GM23338 (cell line): ENCODE measurements around the gene FMN2. TPM values are rescaled to one million over a fixed set of nuclear protein-coding genes. Genes with fewer than 3 reads are reported as not detected.

Experiments
- ATAC-seq: fragments of 200-7000 bp; cut with Tn5 transposase; 3 replicates; pipeline ENCODE4 v1.9.1; 2020
- DNase-seq: peaks from one replicate; pipeline ENCODE4 v3.0.0-alpha.2; 2015; ENCODE audit warnings: low spot score
- H2AFZ ChIP-seq: fragments of 200-600 bp; sonication (generic); 2 replicates; pipeline ENCODE4 v1.8.0; 2016; ENCODE audit warnings: antibody characterized with exemption, mild to moderate bottlenecking, moderate library complexity
- H3F3A ChIP-seq: fragments of 200-600 bp; sonication (generic); replicated peaks from 2 replicates; pipeline ENCODE4 v1.8.0; 2017; ENCODE audit warnings: antibody characterized with exemption, mixed run types, low read depth
- H3K27ac ChIP-seq: fragments of 200-600 bp; sonication (generic); 2 replicates; pipeline ENCODE4 v1.6.1; 2016; ENCODE audit warnings: low read depth
- H3K27me3 ChIP-seq: fragments of 200-600 bp; sonication (generic); 2 replicates; pipeline ENCODE4 v1.8.0; 2016; ENCODE audit warnings: mild to moderate bottlenecking, mixed run types, moderate library complexity; ENCODE audit not compliant: insufficient read depth
- H3K36me3 ChIP-seq: fragments of 200-600 bp; sonication (generic); 2 replicates; pipeline ENCODE4 v1.8.0; 2016; ENCODE audit warnings: mild to moderate bottlenecking; ENCODE audit not compliant: insufficient read depth
- H3K4me1 ChIP-seq: fragments of 200-600 bp; sonication (generic); 2 replicates; pipeline ENCODE4 v1.8.0; 2016; ENCODE audit warnings: mild to moderate bottlenecking, moderate library complexity; ENCODE audit not compliant: insufficient read depth
- H3K4me2 ChIP-seq: fragments of 200-600 bp; sonication (generic); 2 replicates; pipeline ENCODE4 v1.7.1; 2017; ENCODE audit warnings: mixed run types
- H3K4me3 ChIP-seq: fragments of 200-600 bp; sonication (generic); 2 replicates; pipeline ENCODE4 v1.6.1; 2016; ENCODE audit warnings: mixed run types
- H3K79me2 ChIP-seq: fragments of 200-600 bp; sonication (generic); replicated peaks from 2 replicates; pipeline ENCODE4 v1.8.0; 2017; ENCODE audit warnings: mild to moderate bottlenecking; ENCODE audit not compliant: insufficient read depth
- H3K9me2 ChIP-seq: fragments of 200-600 bp; sonication (generic); 2 replicates; pipeline ENCODE4 v1.8.0; 2017; ENCODE audit not compliant: insufficient read depth
- H4K20me1 ChIP-seq: fragments of 200-600 bp; sonication (generic); replicated peaks from 2 replicates; pipeline ENCODE4 v1.8.0; 2017; ENCODE audit warnings: mild to moderate bottlenecking; ENCODE audit not compliant: insufficient read depth
- H3K27ac Mint-ChIP-seq: 2 replicates; pipeline ENCODE4 v1.8.0; 2020; ENCODE audit warnings: inconsistent platforms, mild to moderate bottlenecking, moderate library complexity, mixed read lengths
- H3K27me3 Mint-ChIP-seq: 3 replicates; pipeline ENCODE4 v1.8.0; 2022; ENCODE audit warnings: low read depth, mild to moderate bottlenecking, moderate library complexity, mixed read lengths, inconsistent platforms; ENCODE audit not compliant: insufficient read depth, poor library complexity
- H3K36me3 Mint-ChIP-seq: 3 replicates; pipeline ENCODE4 v1.8.0; 2021; ENCODE audit warnings: low read depth, mild to moderate bottlenecking, inconsistent platforms, moderate library complexity, mixed read lengths
- H3K4me1 Mint-ChIP-seq: 3 replicates; pipeline ENCODE4 v1.8.0; 2020; ENCODE audit warnings: mild to moderate bottlenecking, inconsistent platforms, mixed read lengths
- H3K4me3 Mint-ChIP-seq: 3 replicates; pipeline ENCODE4 v1.8.0; 2021; ENCODE audit warnings: moderate library complexity, mild to moderate bottlenecking, inconsistent platforms, mixed read lengths
- H3K9me3 Mint-ChIP-seq: 3 replicates; pipeline ENCODE4 v1.8.0; 2020; ENCODE audit warnings: moderate library complexity, mild to moderate bottlenecking, inconsistent platforms, mixed read lengths
- CREB1 ChIP-seq: fragments of 250-450 bp; sonication (Bioruptor Pico); IDR thresholded peaks from 2 replicates; pipeline ENCODE4 v1.5.0; 2020; ENCODE audit warnings: low read depth, mild to moderate bottlenecking, moderate library complexity
- CTCF ChIP-seq, 2 experiments: fragments of 200-600 bp in 1 of 2; sonication (generic) in 1 of 2; conservative IDR thresholded peaks; 2 replicates each; pipeline versions ENCODE4 v1.5.1 to v1.6.1; 2016 to 2017; ENCODE audit warnings: antibody characterized with exemption in 2 of 2, low read depth in 2 of 2, mild to moderate bottlenecking in 2 of 2, moderate library complexity in 1 of 2
- JUNB ChIP-seq: IDR thresholded peaks from one replicate; pipeline ENCODE4 v1.6.1; 2016; ENCODE audit warnings: antibody characterized with exemption; ENCODE audit not compliant: unreplicated experiment
- POLR2AphosphoS5 ChIP-seq: IDR thresholded peaks from 2 replicates; pipeline ENCODE4 v1.6.1; 2016; ENCODE audit warnings: antibody characterized with exemption, low read depth
- REST ChIP-seq: IDR thresholded peaks from one replicate; pipeline ENCODE4 v1.6.1; 2018; ENCODE audit warnings: antibody characterized with exemption; ENCODE audit not compliant: unreplicated experiment
- ZNF114 ChIP-seq: fragments of 250-450 bp; sonication (Bioruptor Pico); IDR thresholded peaks from 2 replicates; pipeline ENCODE4 v1.5.0; 2020; ENCODE audit warnings: mild to moderate bottlenecking, moderate library complexity
- ZNF331 ChIP-seq: fragments of 250-450 bp; sonication (Bioruptor Pico); IDR thresholded peaks from 2 replicates; pipeline ENCODE4 v1.5.0; 2020; ENCODE audit warnings: low read depth, mild to moderate bottlenecking, moderate library complexity
- polyA plus RNA-seq: library from polyadenylated mRNA; unstranded; fragments of >200 nt; fragmentation: Nextera tagmentation; extraction: Ambion mirVana; gene quantifications from 2 replicates; pipeline ENCODE4 v1.2.1, GENCODE V29; 2016
- total RNA-seq: library from RNA; depleted of rRNA; stranded (reverse); fragments of >200 nt; shearing (Covaris generic); gene quantifications from 2 replicates; pipeline ENCODE4 v1.2.3, GENCODE V29; 2014
- TF ChIP-seq, protein P1 (sequence below): IDR thresholded peaks from 2 replicates; pipeline ENCODE4 v1.6.1; 2016; ENCODE audit warnings: antibody characterized with exemption

The FMN2 gene
- total and polyA plus RNA-seq, 2 experiments from 2014 or later = 1.5 to 2.5 TPM

DNA sequence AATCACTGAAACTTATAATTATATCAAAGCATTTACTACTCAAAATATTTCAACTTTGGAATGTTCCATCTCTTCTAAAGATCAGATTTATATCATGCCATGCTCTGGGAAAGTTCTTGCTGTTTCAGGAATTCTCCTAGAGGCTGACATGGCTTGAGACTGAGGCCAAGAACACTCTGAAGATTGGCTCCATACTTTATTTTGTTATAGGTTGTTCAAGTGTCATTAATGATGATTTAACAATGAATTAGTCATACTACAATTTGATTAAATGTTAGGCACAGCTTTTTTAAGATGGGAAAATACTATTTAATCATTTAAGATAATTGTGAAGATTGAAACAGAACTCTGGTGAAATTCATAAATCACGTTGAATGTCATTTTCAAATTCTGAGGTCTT, 264.9 kb downstream of the FMN2 start:
- Mint-ChIP-seq H3K9me3 (no peaks in the 10 kb centered on the region), H3K4me1 (peaks cover 6% of the 10 kb centered on the region; the same call in 2 of the 3 replicates), H3K27me3 (no peaks in the 10 kb centered on the region), H3K36me3 (no peaks in the 10 kb centered on the region), H3K27ac (no peak overlapping the region), H3K4me3 (no peak overlapping the region)
- no peak overlapping the region for H3K4me3 ChIP-seq
- H3K4me1 ChIP-seq = no peaks in the 10 kb centered on the region
- ATAC-seq (no peak), DNase-seq (no peak)
- no peaks in the 10 kb centered on the region for H3K36me3 ChIP-seq
- H4K20me1 ChIP-seq = no peaks in the 10 kb centered on the region; the same call in 1 of the 2 replicates
- TF ChIP-seq, protein P1, sequence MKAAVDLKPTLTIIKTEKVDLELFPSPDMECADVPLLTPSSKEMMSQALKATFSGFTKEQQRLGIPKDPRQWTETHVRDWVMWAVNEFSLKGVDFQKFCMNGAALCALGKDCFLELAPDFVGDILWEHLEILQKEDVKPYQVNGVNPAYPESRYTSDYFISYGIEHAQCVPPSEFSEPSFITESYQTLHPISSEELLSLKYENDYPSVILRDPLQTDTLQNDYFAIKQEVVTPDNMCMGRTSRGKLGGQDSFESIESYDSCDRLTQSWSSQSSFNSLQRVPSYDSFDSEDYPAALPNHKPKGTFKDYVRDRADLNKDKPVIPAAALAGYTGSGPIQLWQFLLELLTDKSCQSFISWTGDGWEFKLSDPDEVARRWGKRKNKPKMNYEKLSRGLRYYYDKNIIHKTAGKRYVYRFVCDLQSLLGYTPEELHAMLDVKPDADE = no peak
- TF ChIP-seq POLR2AphosphoS5 (no peak), REST (no peak), ZNF114 (no peak), CTCF (conservative IDR thresholded peaks at IDR 0.05; ENCODE audit: low read depth in 2 of 2) (no peak), ZNF331 (CRISPR knock-in tag) (no peak), JUNB (no peak)
- H3K4me2 ChIP-seq = no peak overlapping the region
- H2AFZ ChIP-seq = no peak overlapping the region
- H3K79me2 ChIP-seq = no peaks in the 10 kb centered on the region
- no peak overlapping the region for H3K27ac ChIP-seq
- H3F3A ChIP-seq = no peaks in the 10 kb centered on the region
- no peaks in the 10 kb centered on the region for H3K9me2 ChIP-seq
- H3K27me3 ChIP-seq = no peaks in the 10 kb centered on the region

- Histone ChIP-seq H3K27me3 (no peaks in the 10 kb centered on the region), H4K20me1 (no peaks in the 10 kb centered on the region; the same call in 1 of the 2 replicates), H3K4me3 (no peak overlapping the region), H3K36me3 (no peaks in the 10 kb centered on the region), H3K27ac (no peak overlapping the region), H2AFZ (no peak overlapping the region), H3K4me2 (no peak overlapping the region), H3K4me1 (no peaks in the 10 kb centered on the region), H3K9me2 (no peaks in the 10 kb centered on the region), H3K79me2 (no peaks in the 10 kb centered on the region), H3F3A (no peaks in the 10 kb centered on the region)
- no peaks in the 10 kb centered on the region for H3K27me3 Mint-ChIP-seq
- no peaks in the 10 kb centered on the region for H3K4me1 Mint-ChIP-seq
- H3K4me3 Mint-ChIP-seq = no peak overlapping the region
- no peaks in the 10 kb centered on the region for H3K9me3 Mint-ChIP-seq
- H3K36me3 Mint-ChIP-seq = no peaks in the 10 kb centered on the region
- no peak for ATAC-seq
- no peak for DNase-seq
- no peak overlapping the region for H3K27ac Mint-ChIP-seq
- TF ChIP-seq CREB1 (CRISPR knock-in tag) = no peak
- TF ChIP-seq, protein P1 = no peak
These were observed 270.4 kb downstream of the FMN2 start for GRCh38 chr1:240362046-240362445.
